Retinal pigment epithelial cell (primary cell): ENCODE data around the gene CERS4.
"Not testable (repeated sequence)": the region's sequence is repeated elsewhere in the genome, so short reads cannot be mapped to it uniquely, and the experiment has no call there.

Source experiments
- DNase-seq: peaks from one replicate; pipeline ENCODE4 v3.0.0-alpha.2; 2010; ENCODE audit warnings: low read depth
- H3K4me3 ChIP-seq: 2 replicates; pipeline ENCODE4 v1.5.1; 2011; ENCODE audit warnings: mild to moderate bottlenecking, low read length, control low read depth, moderate library complexity
- TF ChIP-seq, protein P1 (sequence below): conservative IDR thresholded peaks from 2 replicates; pipeline ENCODE4 v1.5.1; 2011; ENCODE audit warnings: low read depth, low read length, control low read depth, inconsistent platforms

CERS4 gene

DNA sequence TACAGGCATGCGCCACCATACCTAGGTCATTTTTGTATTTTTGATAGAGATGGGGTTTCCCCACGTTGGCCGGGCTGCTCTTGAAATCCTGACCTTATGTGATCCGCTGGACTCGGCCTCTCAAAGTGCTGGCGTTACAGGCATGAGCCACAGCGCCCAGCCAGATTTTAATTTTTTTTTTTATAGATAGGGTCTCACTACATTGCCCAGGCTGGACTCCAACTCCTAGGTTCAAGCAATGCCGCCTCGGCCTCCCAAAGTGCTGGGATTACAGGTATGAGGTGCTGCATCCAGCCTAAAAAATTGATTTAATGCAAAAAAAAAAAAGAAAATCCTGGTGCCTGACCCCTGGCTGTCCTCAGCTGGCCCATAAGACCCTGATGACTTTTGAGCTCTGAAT, 24.9 kb upstream of the CERS4 start:
- DNase-seq, result no peak
- TF ChIP-seq, protein P1, sequence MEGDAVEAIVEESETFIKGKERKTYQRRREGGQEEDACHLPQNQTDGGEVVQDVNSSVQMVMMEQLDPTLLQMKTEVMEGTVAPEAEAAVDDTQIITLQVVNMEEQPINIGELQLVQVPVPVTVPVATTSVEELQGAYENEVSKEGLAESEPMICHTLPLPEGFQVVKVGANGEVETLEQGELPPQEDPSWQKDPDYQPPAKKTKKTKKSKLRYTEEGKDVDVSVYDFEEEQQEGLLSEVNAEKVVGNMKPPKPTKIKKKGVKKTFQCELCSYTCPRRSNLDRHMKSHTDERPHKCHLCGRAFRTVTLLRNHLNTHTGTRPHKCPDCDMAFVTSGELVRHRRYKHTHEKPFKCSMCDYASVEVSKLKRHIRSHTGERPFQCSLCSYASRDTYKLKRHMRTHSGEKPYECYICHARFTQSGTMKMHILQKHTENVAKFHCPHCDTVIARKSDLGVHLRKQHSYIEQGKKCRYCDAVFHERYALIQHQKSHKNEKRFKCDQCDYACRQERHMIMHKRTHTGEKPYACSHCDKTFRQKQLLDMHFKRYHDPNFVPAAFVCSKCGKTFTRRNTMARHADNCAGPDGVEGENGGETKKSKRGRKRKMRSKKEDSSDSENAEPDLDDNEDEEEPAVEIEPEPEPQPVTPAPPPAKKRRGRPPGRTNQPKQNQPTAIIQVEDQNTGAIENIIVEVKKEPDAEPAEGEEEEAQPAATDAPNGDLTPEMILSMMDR, result no peak
- H3K4me3 ChIP-seq, result no peak overlapping the region

DNA sequence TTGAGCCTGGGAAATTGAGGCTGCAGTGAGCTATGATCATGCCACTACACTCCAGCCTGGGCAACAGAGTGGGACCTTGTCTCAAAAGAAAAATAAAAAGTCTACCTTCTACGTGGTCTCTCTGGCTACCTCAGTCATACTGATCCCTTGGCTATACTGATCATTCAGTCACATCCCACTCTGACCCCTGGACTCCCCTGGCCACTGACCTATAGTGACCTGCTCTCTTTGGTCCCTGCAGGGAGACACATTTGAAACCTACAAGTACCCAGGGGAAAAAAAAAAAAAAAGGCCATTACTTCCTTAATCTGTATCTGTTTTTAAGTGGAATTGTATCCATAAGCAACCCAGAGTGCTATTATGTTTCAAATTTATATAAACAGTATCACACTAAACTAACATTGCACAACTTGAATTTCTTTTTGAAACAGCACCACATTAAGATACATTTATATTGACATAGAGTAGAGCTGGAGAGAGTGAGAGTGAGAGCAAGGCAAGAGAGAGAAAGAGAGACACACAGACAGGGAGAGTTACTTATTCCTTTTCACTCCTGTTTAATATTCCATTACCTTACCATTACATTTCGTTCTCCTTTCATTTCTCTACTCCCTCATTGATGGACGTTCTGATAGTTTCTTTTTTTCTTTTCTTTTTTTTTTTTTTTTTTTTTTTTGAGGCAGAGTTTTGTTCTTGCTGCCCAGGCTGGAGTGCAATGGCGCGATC, 23.7 kb upstream of the CERS4 start:
- H3K4me3 ChIP-seq, result no peak overlapping the region
- TF ChIP-seq, protein P1, result no peak
- DNase-seq, result no peak

DNA sequence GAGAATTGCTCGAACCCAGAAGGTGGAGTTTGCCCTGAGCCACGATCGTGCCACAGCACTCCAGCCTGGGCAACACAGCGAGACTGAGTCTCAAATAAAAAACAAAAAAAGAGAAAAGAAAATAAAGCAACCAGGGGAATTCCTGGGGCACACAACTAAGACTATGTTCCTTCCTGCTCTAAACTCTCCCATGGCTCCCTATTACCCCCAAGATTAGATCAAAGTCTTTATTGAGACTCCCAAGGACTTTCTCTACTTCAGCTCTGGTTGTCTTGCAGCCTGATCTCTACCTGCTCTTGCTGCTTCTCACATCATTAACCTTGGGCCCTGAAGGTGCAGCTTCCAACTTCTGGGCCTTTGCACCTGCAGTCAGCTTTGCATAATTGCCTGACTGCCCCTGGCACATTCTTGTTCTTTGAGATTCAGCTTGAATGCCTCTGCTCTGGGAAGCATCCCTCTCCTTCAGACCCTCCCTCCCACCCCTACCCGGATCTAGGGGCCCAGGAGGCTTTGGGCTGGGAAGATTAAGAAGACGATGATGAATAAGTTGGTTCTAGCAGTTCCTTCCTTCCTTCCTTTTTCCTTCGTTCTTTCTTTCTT, 16.8 kb upstream of the CERS4 start:
- no peak overlapping the region for H3K4me3 ChIP-seq
- TF ChIP-seq, protein P1, result no peak
- no peak for DNase-seq

DNA sequence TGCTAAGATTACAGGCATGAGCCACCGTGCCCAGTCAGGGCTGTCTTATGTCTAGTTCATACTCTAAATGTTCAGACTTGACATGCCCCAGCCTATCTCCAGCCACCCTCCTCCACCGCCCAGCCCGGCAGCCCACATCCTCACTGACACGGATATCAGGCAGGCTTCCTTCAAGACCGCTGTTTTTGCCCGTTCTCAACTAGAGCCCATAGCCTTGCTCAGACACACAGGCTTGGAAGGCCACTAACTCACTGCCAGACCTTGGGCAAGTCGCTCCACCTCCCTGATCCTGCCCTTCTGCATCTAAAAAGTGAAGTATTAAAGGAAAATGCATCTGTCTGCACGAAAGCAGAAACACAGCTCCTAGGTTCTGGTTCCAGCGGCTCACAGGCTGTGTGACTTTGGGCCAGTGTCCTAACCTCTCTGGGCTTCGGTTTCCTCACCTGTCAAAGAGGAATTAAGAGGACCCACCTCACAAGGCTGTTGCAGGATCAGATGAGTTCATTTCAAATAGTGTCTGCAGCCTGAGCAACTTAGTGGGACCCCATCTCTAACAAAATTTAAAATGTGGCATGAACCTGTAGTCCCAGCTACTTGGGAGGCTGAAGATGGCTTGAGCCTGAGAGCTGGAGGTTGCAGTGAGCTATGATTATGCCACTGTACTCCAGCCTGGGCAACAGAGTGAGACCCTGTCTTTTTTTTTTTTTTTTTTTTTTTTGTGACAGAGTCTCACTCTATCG, 14.5 kb upstream of the CERS4 start:
- TF ChIP-seq, protein P1, result no peak
- no peak overlapping the region for H3K4me3 ChIP-seq
- DNase-seq, result no peak

DNA sequence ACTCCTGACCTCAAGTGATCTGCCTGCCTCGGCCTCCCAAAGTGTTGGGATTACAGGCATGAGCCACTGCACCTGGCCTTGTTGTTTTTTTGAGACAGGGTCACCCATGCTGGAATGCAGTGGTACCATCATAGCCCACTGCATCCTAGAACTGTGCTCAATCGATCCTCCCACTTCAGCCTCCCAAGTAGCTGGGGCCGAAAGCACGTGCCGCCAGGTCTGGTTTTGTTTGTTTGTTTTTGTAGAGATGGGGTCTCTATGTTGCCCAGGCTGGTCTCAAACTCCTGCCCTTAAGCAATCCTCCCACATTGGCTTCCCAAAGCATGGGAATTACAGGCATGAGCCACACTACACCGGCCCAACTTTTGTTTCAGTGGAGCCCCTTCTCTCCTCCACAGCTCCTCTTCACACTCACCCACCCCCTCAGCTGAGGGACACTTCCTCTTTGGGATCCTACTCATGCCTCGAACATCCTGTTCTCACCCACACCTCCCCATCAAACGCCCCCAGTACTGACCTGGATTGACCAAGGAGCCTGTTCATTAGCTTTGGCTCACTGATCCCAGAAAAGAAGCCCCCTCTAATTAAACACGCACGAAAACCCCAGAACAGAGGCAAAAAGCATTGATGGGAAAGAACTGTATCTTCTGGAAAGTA, 12.8 kb upstream of the CERS4 start:
- TF ChIP-seq, protein P1, result no peak
- no peak for DNase-seq
- no peak overlapping the region for H3K4me3 ChIP-seq

DNA sequence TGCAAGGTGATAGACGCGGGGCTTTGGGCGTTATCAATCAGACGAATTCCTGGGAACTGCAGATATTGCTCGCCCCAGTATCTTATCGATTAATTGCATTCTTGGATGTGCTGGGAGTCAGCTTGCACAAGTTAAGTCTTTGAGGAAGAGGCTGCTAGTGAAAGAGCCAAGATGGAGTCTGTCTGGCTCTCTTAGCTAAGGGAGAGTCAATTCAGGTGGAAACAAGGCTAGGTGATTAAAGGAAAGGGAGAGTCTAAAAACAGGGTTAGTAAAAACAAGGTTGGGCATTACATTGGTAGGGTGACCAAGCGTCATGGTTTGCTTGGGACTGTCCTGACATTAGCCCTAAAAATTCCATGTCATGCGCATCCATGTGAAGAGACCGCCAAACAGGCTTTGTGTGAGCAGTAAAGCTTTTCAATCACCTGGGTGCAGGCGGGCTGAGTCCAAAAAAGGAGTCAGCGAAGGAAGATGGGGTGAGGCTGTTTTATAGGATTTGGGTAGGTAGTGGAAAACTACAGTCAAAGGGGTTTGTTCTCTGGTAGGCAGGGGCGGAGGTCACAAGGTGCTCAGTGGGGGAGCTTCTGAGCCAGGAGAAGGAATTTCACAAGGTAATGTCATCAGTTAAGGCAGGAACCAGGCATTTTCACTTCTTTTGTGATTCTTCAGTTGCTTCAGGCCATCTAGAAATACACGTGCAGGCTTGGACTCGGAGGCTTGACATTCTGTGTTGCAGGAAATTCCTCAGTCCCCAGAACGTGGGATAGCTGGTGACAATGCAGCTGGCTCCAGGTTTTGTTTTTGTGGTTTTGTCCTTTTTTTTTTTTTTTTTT, 5.7 kb upstream of the CERS4 start:
- H3K4me3 ChIP-seq, DNase-seq: not testable (repeated sequence)
